Thyroid gland (tissue), 4 donors: ENCODE measurements around the gene H3-3A. TPM values are rescaled to one million over a fixed set of nuclear protein-coding genes. Genes with fewer than 3 reads are reported as not detected.

ENCODE experiments used
- DNase-seq, 2 donors: peaks; one replicate each; pipeline ENCODE4 v3.0.0-alpha.2; 2019
- H3K27ac ChIP-seq, 3 donors: fragments of 200-600 bp; sonication (generic); 1 replicate in 2 of 3; 2 replicates in 1 of 3; pipeline ENCODE4 v1.5.1; 2016 to 2019; ENCODE audit warnings: mild to moderate bottlenecking in 1 of 3, moderate library complexity in 1 of 3
- H3K27me3 ChIP-seq: fragments of 200-600 bp; sonication (generic); one replicate; pipeline ENCODE4 v1.5.1; 2019
- H3K36me3 ChIP-seq, 2 donors: fragments of 200-600 bp; sonication (generic); one replicate each; pipeline ENCODE4 v1.5.1; 2016 to 2019
- H3K4me1 ChIP-seq, 2 donors: fragments of 200-600 bp; sonication (generic); one replicate each; pipeline ENCODE4 v1.5.1; 2017 to 2019
- H3K4me3 ChIP-seq, 3 donors: fragments of 200-600 bp; sonication (generic); replicated peaks in 1 of 3; 1 replicate in 2 of 3; 2 replicates in 1 of 3; pipeline ENCODE4 v1.5.1; 2016; ENCODE audit warnings: mild to moderate bottlenecking in 1 of 3
- H3K9me3 ChIP-seq: fragments of 200-600 bp; sonication (generic); one replicate; pipeline ENCODE4 v1.5.1; 2017
- POLR2A ChIP-seq, 2 donors: fragments of 450-650 bp; IDR thresholded peaks; one replicate each; pipeline ENCODE4 v1.6.1; 2017; ENCODE audit warnings: antibody characterized with exemption in 2 of 2, mild to moderate bottlenecking in 2 of 2, moderate library complexity in 1 of 2
- WGBS, 2 donors: methylation state at CpG; one replicate each; pipeline ENCODE4 v1.1.5; 2017; 5-methylcytosine and 5-hydroxymethylcytosine counted together
- intact Hi-C: fragments of 100-400 bp; cut with DNase I; formaldehyde crosslinking; loops from one replicate; pipeline ENCODE4 v1.15.1; 2023
- total RNA-seq, 4 donors: library from RNA; depleted of rRNA; stranded (reverse); fragments of >200 nt; gene quantifications; one replicate each; pipeline ENCODE4 v1.2.3, GENCODE V29; 2016
- TF ChIP-seq, protein P1 (sequence below), 6 experiments: fragments of 200-600 bp in 3 of 6; fragments of 450-650 bp in 3 of 6; sonication (generic) in 3 of 6; IDR thresholded peaks; one replicate each; pipeline ENCODE4 v1.5.1; 2016 to 2019; ENCODE audit warnings: antibody characterized with exemption in 6 of 6, mild to moderate bottlenecking in 2 of 6, inconsistent platforms in 1 of 6, moderate library complexity in 1 of 6

H3-3A gene
- total RNA-seq, 4 donors from 2014 or later, result 304 to 610 (median 445) TPM

DNA sequence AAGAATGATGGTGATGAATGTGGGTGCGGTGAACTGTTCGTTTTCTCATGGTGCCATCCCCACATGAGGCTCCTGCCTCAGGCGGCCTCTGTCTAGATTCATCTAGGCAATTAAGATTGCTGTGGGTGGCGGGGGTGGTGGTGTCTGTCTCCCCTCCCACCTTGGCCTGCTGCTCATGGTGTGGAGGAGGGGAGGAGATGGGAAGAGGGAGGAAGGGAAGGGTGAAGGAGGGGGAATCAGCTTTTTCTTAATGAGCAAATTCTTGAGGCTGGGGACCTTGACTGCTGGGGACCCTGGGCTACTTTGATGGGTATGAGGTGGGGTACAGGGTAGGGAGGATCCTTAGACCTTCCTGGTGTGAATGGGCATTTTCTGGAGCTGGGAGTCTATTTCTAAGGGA lies 55.8 kb downstream of the H3-3A start:
- 93% methylated on average over 4 of the region's 4 CpGs for WGBS, 2 donors
- no peak for DNase-seq
- TF ChIP-seq, protein P1, sequence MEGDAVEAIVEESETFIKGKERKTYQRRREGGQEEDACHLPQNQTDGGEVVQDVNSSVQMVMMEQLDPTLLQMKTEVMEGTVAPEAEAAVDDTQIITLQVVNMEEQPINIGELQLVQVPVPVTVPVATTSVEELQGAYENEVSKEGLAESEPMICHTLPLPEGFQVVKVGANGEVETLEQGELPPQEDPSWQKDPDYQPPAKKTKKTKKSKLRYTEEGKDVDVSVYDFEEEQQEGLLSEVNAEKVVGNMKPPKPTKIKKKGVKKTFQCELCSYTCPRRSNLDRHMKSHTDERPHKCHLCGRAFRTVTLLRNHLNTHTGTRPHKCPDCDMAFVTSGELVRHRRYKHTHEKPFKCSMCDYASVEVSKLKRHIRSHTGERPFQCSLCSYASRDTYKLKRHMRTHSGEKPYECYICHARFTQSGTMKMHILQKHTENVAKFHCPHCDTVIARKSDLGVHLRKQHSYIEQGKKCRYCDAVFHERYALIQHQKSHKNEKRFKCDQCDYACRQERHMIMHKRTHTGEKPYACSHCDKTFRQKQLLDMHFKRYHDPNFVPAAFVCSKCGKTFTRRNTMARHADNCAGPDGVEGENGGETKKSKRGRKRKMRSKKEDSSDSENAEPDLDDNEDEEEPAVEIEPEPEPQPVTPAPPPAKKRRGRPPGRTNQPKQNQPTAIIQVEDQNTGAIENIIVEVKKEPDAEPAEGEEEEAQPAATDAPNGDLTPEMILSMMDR (IDR thresholded peaks at IDR 0.05), result no peak
- TF ChIP-seq POLR2A (IDR thresholded peaks at IDR 0.05), result no peak
- intact Hi-C loops, result no loop called here
- Histone ChIP-seq H3K27ac (no peak overlapping the region), H3K9me3 (no peaks in the 10 kb centered on the region), H3K36me3 (no peaks in the 10 kb centered on the region), H3K27me3 (no peaks in the 10 kb centered on the region), H3K4me1 (peaks cover 8 to 13% of the 10 kb centered on the region in 2 donors), H3K4me3 (no peak overlapping the region)

DNA sequence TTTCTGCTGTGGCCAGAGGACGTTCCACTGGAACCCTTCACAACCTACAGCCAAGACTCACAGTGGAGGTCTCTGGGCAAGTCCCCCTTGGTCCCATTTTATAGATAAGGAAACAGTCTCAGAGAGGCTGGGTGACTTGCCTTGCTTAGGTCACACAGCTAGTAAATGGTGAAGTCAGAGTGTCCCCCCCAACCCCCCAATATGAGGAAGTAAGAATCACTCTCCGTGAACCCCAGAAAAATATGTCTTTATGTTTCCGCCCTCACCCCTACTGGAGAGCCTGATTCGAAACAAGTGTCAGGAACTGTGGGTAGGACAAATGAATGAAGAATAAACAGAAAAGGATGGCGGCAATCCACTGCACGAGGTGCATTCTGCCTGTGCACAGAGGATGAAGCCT lies 56.7 kb downstream of the H3-3A start:
- Histone ChIP-seq H3K4me3 (no peak overlapping the region), H3K27me3 (no peaks in the 10 kb centered on the region), H3K36me3 (no peaks in the 10 kb centered on the region), H3K4me1 (peaks cover 8 to 19% of the 10 kb centered on the region in 2 donors), H3K9me3 (no peaks in the 10 kb centered on the region), H3K27ac (no peak overlapping the region)
- DNase-seq, result no peak
- TF ChIP-seq, protein P1 (IDR thresholded peaks at IDR 0.05), result no peak
- no peak for TF ChIP-seq POLR2A (IDR thresholded peaks at IDR 0.05)
- WGBS, 2 donors, result 86 to 87% methylated on average over 6 of the region's 6 CpGs
- intact Hi-C loops, result no loop called here

DNA sequence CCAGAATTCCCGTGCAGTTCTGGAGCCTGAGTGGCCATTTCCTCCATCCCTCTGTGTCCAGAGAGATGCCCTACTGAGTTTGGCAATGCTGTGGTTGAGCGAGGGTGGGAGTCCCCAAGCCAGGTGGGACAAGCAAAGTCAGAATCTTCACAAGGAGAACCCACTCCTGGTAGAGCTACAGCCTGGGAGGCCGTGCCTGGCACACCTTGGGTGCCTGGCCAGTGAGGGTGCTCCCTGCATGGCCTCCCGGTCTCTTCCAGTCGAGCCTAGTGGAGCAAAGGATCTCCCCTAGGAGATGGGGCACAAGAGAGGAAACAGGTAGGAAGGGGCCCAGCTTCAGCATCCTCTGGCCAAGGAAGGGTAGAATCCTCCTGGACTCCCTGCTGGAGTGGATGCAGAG lies 57.9 kb downstream of the H3-3A start:
- 80 to 81% methylated on average over 2 to 3 of the region's 5 CpGs for WGBS, 2 donors
- H3K27ac ChIP-seq, result no peak overlapping the region
- DNase-seq, result no peak
- H3K4me1 ChIP-seq, result peaks cover 8 to 19% of the 10 kb centered on the region in 2 donors
- no peaks in the 10 kb centered on the region for H3K9me3 ChIP-seq
- no peak for TF ChIP-seq POLR2A (IDR thresholded peaks at IDR 0.05)
- TF ChIP-seq, protein P1 (IDR thresholded peaks at IDR 0.05), result no peak
- intact Hi-C loops, result loop anchor here (5.0 kb wide), 1 partner anchor 58 kb away; the partner anchor contains the start of gene H3-3A
- H3K36me3 ChIP-seq, result no peaks in the 10 kb centered on the region
- H3K27me3 ChIP-seq, result no peaks in the 10 kb centered on the region
- H3K4me3 ChIP-seq, result no peak overlapping the region

DNA sequence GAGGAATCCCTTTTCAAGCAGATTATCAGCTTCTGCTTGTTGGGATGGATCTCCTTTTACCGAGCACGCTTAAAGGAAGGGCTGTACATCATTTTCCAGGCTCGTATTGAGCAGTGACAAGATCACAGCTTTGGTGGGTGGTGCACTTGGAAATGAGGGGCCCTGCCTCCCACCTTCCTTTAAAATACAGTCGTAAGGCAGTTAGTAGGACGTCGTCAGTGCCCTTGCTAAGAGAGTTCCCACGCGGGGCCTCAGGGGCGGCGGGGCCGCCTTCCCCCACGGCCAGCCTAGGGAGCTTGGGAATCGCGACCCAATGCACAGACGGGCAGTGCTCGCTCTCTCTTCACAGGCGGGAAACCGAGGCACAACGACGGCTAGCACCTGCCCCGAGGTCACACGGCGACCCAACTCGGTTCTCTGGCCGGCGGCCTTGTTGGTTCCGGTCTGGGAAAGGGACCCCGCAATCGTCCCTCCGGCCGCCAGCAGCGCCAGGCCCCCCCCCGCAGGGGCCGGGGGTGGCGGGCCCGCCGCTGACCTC lies 58.6 kb downstream of the H3-3A start:
- Histone ChIP-seq H3K36me3 (no peaks in the 10 kb centered on the region), H3K4me1 (peaks cover 8 to 19% of the 10 kb centered on the region in 2 donors), H3K27me3 (no peaks in the 10 kb centered on the region), H3K9me3 (no peaks in the 10 kb centered on the region), H3K4me3 (peak overlapping the region in 1 of 3 donors; percentile 71), H3K27ac (peak overlapping the region in 1 of 3 donors; percentile 77)
- no peak for TF ChIP-seq POLR2A (IDR thresholded peaks at IDR 0.05)
- TF ChIP-seq, protein P1 (IDR thresholded peaks at IDR 0.05), result no peak
- DNase-seq, result no peak
- WGBS, 2 donors, result 45 to 74% methylated on average over 4 to 12 of the region's 37 CpGs
- intact Hi-C loops, result loop anchor here (5.0 kb wide), 1 partner anchor 59 kb away; the partner anchor contains the start of gene H3-3A

Other genes with a start within 250 kb of the H3-3A start
- gene TMEM63A, start 180.3 kb upstream of the H3-3A start, total RNA-seq, result 10 to 100 TPM; 30.1 to 57.7 (median 41.6) TPM
- gene LEFTY1, start 173.6 kb upstream of the H3-3A start, total RNA-seq, result 1 to 10 TPM in 1 of 4 donors, not detected in 3; 1.0 TPM
- 10 to 100 TPM; 38.8 to 55.0 (median 41.0) TPM for gene PYCR2, start 138.5 kb upstream of the H3-3A start, total RNA-seq
- under 1 TPM in 2 of 4 donors, not detected in 2; 0.11 to 0.29 TPM for gene LEFTY2, start 121.5 kb upstream of the H3-3A start, total RNA-seq
- 10 to 100 TPM; 19.9 to 41.0 (median 27.3) TPM for gene SDE2, start 63.4 kb upstream of the H3-3A start, total RNA-seq
- 10 to 100 TPM; 56.4 to 74.2 (median 66.0) TPM for gene ACBD3, start 124.0 kb downstream of the H3-3A start, total RNA-seq
- gene MIXL1, start 160.9 kb downstream of the H3-3A start, total RNA-seq, result not detected
- gene LIN9, start 246.4 kb downstream of the H3-3A start, total RNA-seq, result 1 to 10 TPM; 1.9 to 3.3 (median 2.6) TPM